GM18499 (cell line): ENCODE results near the gene CYP4V2.

Source experiments
- ATAC-seq: cut with Tn5 transposase; IDR thresholded peaks from one replicate; pipeline ENCODE4 v1.9.1; 2021; ENCODE audit warnings: moderate number of reproducible peaks; ENCODE audit not compliant: insufficient read depth, unreplicated experiment

The CYP4V2 gene

DNA sequence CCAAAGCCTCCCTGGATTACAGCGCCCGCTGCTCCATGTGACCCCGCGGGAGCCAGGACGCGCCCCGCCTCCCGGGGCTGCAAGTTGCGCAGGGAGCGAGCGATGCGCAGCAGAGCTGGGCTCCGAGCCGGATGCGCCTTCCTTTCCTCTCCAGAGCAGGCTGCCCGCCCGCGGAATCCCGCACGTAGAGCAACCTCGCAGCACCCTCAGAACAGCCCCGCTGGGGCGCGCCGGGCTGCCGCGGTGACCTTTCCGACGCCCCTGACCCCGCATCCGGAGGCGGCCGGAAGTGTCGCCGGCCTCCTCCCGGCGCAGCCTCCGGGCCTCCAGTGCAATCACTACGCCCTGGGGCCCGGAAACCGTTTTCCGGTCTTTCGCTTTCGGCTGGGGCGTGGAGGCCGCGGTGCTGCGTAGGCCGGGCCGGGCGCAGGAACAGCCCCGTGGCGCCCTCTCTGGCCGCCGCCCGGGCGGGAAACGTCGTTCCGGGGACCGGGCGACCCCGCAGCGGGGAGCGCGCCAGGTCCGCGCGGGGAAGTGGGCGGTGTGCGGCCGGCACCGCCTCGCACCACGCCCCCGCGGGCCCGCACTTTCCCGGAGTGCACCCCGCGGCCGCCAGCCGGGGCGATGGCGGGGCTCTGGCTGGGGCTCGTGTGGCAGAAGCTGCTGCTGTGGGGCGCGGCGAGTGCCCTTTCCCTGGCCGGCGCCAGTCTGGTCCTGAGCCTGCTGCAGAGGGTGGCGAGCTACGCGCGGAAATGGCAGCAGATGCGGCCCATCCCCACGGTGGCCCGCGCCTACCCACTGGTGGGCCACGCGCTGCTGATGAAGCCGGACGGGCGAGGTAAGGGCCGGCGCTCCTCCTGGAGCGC is at the start of gene CYP4V2:
TSS of gene CYP4V2 (plus strand) at position 368 of the 866 bp plus-strand sequence. CDS start at position 625, 257 bp downstream.
- peak; percentile 73 for ATAC-seq

DNA sequence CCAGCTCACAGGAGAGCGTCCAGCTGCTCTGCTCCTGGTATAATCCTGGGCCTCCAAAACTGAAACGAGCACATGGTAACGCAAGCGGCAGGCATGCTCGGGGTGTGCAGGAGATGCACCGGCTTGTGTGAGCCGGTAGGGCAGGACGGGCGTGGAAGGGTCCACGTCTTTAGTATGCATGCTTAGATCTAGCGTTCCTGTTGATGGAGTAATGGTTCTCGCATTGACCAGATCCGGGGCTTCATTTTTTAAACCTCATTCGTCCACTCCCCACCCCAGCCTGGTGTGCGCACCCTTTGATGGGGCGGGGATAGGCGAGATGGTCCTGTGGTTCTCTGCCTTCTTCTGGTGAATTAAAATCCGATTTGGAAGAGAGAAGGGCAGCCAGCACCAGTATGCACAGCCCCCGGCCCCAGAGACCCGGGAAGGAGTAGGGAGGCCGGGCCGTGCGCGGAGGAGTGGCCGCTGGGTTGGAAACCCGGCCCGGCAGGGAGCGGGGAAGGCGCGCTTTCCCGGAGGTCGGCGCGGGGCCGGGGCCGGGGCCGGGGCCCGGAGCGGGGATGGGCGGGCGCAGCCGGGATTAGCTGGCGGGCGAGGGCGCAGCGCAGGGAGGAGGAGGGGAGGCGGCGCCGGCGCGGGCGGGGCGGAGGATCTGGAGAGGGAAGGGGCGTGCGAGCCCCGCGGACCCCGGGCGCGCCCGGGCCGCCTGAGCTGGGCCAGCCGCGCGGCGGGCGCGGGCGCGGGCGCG is 47.0 kb upstream of the CYP4V2 start:
- no peak for ATAC-seq

- no peak for ATAC-seq
These were observed 46.3 kb upstream of the CYP4V2 start for GRCh38 chr4:186144946-186145569.

DNA sequence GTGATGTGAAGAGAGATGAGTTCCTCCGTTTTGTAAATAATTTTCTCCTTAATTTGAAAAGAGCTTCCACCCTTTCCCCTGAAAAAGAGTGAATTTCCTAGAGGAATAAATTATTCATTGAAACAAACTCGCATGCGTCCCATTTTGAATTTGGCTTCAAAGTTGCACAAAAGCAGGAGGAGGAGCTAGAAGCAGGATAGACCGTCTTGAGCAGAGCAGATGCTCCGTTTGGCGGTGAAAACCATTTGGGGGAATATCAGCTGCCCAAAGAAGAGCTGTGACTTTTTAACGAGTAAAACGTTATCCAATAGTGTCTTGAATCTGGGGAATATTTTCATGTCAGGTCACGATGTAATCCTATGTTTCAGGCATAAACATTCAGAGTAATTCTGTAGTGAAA is 44.9 kb upstream of the CYP4V2 start:
- no peak for ATAC-seq

GRCh38 chr4:186148336-186148975 is 42.9 kb upstream of the CYP4V2 start:
- no peak for ATAC-seq

DNA sequence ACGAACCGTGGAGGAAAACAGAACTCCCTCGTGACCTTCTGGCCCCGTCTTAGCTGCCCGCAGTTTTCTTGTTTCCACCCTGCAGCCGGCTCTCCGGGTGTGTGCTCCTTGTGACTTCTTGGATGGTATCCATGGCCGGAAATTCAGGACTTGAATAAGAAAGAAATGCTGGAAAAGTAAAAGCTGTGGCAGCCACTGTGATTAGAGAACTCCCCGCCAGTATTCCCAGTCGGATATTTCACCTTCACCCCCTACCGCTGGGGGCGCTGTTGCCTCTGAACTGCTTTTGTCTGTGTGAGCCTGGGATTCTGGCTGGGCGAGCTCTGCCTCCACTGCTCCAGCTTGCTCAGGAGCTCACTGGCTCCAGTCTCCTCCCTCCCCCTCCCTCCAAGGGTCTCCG is 41.5 kb upstream of the CYP4V2 start:
- no peak for ATAC-seq

DNA sequence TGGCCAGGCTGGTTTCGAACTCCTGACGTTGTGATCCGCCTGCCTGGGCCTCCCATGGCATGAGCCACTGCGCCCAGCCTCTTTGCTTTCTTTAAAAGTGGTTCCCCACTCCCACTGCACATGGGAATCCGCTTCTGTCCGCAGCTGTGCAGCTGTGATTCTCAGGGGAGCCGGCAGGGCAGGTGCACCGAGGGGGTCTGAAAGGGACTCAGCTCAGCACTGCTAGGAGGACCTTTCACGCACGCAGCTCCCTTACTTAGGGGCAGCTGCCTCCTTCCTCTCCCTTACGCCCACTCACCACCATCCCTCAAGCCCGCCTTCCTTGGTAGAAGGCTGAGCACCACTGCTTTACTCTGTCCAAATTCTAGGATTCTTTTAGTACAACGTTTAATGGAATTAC is 40.4 kb upstream of the CYP4V2 start:
- no peak for ATAC-seq

- ATAC-seq: peak; percentile 53
These were observed 39.9 kb upstream of the CYP4V2 start for GRCh38 chr4:186151499-186151898.

GRCh38 chr4:186158021-186158813 is 33.1 kb upstream of the CYP4V2 start:
- ATAC-seq: no peak

GRCh38 chr4:186158966-186159365 is 32.4 kb upstream of the CYP4V2 start:
- ATAC-seq: no peak

DNA sequence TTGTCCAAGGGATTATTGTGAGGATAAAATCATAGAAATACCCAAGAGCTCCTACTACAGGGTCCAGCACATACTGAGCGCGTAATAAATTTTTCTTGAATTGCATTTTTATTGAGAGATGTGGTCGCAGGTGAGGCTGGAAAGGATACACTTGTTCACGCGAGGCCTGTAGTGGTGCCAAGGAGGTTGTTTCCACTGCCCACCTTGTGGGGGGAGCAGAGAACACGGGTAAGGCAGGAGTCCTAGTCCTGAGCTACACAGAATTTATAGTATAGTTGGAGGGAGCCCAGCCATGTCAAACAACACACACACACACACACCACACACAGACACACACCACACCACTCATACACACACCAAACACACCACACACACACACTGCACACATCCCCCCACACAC is 31.8 kb upstream of the CYP4V2 start:
- ATAC-seq: no peak

- peak; percentile 42 for ATAC-seq
These were observed 30.2 kb upstream of the CYP4V2 start for GRCh38 chr4:186161138-186161537.

DNA sequence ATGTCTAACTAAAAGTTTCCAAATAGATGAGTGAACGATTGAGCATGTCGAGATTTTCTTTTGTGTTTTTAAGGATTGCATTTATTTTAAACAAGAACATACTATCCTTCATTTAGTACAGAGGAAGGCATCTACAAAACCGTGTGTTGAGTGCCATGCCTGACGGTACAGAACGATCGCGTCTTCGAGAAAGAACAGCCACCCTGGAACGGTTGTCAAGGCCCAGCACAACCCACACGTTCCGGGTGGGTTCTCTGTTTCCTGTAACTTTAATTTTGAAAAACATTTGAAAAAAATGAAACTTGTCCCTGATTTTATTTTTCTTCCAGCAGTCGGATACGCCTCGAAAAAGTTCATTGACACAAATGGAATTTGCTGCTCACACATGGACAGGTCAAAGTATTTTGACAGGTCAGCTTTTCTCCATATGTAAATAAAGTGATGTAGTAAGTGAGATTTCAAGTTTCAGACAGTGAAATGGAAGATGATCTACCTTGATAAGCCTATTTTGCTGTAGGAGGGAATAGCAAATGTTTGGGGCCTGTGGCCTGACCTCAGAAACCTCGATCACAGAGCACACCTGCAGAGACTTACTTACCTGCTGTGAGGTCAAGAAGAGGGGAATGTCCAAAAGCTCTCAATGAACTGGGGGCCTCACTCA is 24.4 kb upstream of the CYP4V2 start:
- ATAC-seq: no peak

- ATAC-seq: no peak
These were observed 23.8 kb upstream of the CYP4V2 start for GRCh38 chr4:186167605-186168004.

DNA sequence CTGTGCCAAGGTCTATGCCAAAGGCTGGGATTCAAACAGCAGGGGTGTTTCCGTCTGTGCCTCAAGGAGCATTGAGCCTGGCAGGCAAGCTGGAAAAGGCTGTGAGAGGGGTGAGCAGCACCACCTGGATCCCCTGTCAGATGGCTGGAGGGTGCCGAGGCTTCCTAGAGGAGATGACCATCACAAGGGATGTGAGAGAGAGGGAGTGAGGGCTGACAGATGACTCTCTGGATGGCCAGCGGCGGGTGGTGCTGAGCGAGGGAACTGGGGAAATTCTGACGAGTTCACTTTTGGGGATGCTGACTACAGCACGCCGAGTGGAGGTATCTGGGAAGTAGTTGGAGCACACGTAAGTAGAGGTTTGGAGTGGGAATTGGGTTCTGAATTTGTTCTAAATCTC is 22.6 kb upstream of the CYP4V2 start:
- no peak for ATAC-seq

- ATAC-seq: no peak
These were observed 21.9 kb upstream of the CYP4V2 start for GRCh38 chr4:186169333-186169944.

DNA sequence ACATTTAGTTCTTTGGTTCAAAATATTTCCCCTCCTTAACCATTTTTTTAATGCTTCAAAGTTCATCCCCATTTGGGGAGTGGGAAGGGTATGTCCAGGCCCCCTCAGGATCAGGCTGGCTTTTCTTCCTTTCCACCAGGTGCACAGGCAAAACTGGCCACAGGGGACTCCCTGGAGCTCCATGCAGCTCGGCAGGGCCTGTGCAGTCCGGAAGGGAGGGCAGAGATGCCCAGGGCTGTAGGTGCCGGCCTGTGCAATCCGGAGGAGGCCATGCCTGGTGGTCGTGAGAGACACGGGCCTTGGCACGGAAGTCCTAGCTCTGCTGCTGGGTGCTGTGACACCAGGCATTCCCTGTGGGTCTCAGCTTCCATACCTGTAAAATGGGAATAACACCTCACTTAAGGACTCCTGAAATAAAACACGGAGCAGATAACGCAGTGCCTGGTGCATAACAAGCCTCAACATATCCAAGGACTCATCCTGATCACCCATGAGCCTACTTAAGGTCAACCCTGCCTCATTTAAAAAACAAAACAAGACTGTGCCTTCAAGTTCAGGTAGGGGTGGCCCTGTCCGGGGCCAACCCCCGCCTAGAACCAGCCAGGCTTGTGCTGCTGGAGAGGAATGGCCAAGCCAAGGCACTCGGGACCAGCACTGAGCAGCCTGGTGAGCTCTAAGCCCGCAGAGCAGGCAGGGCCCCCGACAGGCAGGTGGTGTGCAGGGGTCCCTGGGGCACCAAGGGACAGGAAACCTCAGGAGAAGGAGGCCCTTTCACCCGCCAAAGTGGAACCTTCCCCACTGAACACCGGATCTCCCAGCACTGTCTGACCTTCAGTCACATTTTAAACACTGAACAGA is 21.2 kb upstream of the CYP4V2 start:
- no peak for ATAC-seq

DNA sequence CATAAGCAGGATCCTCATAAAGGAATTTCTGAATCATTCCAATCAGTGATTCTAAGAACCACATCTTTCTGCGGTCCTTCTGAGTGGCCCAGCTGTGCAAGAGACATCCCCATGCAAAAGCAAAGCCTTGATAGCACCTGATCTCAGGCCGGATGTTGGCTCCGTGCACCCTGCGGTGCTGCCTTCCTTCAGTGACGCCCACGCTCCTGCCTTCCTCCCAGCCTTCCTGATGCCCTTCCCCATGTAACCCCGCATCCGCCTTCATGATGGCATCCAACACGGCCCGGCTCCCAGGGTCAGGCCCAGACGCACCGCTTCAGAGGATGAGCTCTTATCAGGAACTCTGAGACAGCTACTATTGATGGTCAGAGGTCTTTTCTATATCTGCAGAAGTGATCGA is 20.4 kb upstream of the CYP4V2 start:
- no peak for ATAC-seq
